ENCODE measurements around the gene CYP2U1.

GRCh38 chr4:107917500-107917899, 13.8 kb upstream of the CYP2U1 start:
- TF ChIP-seq, protein P1, sequence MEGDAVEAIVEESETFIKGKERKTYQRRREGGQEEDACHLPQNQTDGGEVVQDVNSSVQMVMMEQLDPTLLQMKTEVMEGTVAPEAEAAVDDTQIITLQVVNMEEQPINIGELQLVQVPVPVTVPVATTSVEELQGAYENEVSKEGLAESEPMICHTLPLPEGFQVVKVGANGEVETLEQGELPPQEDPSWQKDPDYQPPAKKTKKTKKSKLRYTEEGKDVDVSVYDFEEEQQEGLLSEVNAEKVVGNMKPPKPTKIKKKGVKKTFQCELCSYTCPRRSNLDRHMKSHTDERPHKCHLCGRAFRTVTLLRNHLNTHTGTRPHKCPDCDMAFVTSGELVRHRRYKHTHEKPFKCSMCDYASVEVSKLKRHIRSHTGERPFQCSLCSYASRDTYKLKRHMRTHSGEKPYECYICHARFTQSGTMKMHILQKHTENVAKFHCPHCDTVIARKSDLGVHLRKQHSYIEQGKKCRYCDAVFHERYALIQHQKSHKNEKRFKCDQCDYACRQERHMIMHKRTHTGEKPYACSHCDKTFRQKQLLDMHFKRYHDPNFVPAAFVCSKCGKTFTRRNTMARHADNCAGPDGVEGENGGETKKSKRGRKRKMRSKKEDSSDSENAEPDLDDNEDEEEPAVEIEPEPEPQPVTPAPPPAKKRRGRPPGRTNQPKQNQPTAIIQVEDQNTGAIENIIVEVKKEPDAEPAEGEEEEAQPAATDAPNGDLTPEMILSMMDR (IDR thresholded peaks at IDR 0.05) = no peak
- no peak for TF ChIP-seq USF1 (IDR thresholded peaks at IDR 0.05; ENCODE audit: borderline replicate concordance, low read depth)
- TF ChIP-seq IRF3 (IDR thresholded peaks at IDR 0.05; ENCODE audit: low read depth, low read length) = no peak
- TF ChIP-seq EP300 (IDR thresholded peaks at IDR 0.05; ENCODE audit: borderline replicate concordance in 1 of 2, low read depth in 1 of 2, low read length in 1 of 2) = no peak
- no peak for TF ChIP-seq GATA2 (CRISPR knock-in tag; IDR thresholded peaks at IDR 0.05)
- no peak for TF ChIP-seq POLR2AphosphoS5 (IDR thresholded peaks at IDR 0.05; ENCODE audit: low read depth, low read length)
- TF ChIP-seq, protein P2, sequence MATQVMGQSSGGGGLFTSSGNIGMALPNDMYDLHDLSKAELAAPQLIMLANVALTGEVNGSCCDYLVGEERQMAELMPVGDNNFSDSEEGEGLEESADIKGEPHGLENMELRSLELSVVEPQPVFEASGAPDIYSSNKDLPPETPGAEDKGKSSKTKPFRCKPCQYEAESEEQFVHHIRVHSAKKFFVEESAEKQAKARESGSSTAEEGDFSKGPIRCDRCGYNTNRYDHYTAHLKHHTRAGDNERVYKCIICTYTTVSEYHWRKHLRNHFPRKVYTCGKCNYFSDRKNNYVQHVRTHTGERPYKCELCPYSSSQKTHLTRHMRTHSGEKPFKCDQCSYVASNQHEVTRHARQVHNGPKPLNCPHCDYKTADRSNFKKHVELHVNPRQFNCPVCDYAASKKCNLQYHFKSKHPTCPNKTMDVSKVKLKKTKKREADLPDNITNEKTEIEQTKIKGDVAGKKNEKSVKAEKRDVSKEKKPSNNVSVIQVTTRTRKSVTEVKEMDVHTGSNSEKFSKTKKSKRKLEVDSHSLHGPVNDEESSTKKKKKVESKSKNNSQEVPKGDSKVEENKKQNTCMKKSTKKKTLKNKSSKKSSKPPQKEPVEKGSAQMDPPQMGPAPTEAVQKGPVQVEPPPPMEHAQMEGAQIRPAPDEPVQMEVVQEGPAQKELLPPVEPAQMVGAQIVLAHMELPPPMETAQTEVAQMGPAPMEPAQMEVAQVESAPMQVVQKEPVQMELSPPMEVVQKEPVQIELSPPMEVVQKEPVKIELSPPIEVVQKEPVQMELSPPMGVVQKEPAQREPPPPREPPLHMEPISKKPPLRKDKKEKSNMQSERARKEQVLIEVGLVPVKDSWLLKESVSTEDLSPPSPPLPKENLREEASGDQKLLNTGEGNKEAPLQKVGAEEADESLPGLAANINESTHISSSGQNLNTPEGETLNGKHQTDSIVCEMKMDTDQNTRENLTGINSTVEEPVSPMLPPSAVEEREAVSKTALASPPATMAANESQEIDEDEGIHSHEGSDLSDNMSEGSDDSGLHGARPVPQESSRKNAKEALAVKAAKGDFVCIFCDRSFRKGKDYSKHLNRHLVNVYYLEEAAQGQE (IDR thresholded peaks at IDR 0.05; ENCODE audit: low read depth, low read length) = no peak
